Stimulated activated CD8-positive, alpha-beta memory T cell treated with anti-CD3 and anti-CD28 coated beads, Interleukin-7, amount 100 ng/mL, for 4 hours (primary cell): ENCODE results near the gene FNDC8.
A peak's percentile ranks its signal among the peaks of the same experiment; 100 is the strongest.
"Not testable (repeated sequence)": the region's sequence is repeated elsewhere in the genome, so short reads cannot be mapped to it uniquely, and the experiment has no call there.

ENCODE experiments used
- DNase-seq, 2 donors: peaks; one replicate each; pipeline ENCODE4 v3.0.0-alpha.2; 2020; ENCODE audit warnings: low read depth in 2 of 2

Gene FNDC8

GRCh38 chr17:35094902-35095301 lies 26.5 kb upstream of the FNDC8 start:
- DNase-seq: no peak

DNA sequence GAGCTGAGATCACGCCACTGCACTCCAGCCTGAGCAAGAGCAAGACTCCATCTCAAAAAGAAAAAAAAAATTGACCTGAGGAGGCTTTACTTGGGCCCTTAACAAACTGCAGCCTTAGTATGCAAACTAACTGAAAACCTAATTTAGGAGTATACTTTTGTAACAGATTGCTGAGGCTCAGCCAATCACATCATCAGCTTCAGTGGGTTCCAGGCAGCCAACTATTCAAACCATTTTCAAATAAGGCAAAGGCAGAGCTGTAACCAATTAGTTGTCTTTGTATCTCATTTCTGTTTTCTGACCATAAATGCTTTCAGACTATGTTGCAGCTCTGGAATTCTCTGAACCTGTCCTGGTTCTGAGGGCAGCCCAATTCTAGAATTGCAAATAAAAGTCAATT lies 25.7 kb upstream of the FNDC8 start:
- no peak for DNase-seq

GRCh38 chr17:35097776-35098175 lies 23.6 kb upstream of the FNDC8 start:
- DNase-seq: no peak

DNA sequence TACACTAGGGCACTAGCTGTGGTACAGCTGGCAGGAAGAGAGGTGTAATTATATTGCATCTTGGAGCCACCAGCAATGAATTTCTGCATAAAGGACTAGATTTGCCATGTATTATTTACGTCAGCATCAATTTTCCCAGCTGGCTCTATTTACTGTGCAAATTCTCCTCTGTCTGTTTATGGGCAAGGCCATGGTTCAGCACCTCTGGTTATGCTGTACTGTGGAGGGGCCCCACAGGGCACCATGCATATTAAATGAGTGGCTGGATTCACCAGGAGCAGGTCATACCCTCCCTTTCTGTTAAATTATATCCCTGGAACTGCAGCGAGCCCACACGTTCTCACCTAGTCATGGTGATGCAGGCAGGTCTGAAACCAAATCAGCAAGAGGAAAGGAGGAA lies 21.5 kb upstream of the FNDC8 start:
- no peak for DNase-seq

GRCh38 chr17:35101036-35101435 lies 20.4 kb upstream of the FNDC8 start:
- no peak for DNase-seq

DNA sequence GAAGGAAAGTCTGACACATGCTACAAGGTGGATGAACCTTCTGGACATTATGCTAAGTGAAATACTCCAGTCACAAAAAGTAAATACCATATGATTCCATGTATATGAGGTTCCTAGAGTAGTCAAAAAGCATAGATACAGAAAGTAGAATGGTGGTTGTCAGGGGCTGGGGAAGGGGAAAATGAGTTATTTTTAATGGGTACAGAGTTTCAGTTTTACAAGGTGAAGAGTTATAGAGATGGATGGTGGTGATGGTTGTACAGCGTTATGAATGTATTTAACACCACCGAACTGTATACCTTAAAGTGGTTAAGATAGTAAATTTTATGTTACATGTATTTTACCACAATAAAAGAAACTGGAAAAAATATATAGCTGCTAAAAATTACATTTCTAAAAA lies 19.7 kb upstream of the FNDC8 start:
- DNase-seq: no peak

DNA sequence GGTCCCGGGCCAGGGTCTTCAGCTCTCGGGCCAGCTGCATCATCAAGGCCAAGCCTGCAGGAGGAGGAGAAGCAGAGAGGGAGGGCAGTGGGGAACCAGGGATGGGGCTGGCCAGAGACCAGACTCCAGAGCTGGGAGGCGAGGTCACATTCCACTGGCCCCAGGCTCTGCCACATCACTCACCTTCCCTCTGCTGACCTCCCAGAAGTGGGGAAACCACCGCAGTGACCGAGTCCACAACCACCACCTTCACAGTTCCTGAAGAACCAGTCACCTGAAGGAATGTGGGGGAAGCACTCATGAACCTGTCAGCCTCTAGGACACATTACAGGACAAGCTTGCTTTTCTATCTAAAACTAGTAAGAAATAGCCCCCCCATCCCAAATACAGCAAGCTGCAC lies 18.1 kb upstream of the FNDC8 start:
- no peak for DNase-seq

- DNase-seq: no peak
These were observed 16.5 kb upstream of the FNDC8 start for GRCh38 chr17:35104844-35105450.

GRCh38 chr17:35110791-35111190 lies 10.6 kb upstream of the FNDC8 start:
- not testable (repeated sequence) for DNase-seq

- no peak for DNase-seq
These were observed 4.6 kb upstream of the FNDC8 start for GRCh38 chr17:35116845-35117244.

- DNase-seq: no peak
These were observed 3.4 kb upstream of the FNDC8 start for GRCh38 chr17:35117984-35118383.

- DNase-seq: peak; percentile 40 to 70
These were observed 1.8 kb upstream of the FNDC8 start, which contains the start of gene RAD51D for GRCh38 chr17:35119370-35120165. Gene RAD51D, minus strand, starts transcription at chr17:35119860. Its CDS starts 247 bp downstream, at chr17:35119613.

DNA sequence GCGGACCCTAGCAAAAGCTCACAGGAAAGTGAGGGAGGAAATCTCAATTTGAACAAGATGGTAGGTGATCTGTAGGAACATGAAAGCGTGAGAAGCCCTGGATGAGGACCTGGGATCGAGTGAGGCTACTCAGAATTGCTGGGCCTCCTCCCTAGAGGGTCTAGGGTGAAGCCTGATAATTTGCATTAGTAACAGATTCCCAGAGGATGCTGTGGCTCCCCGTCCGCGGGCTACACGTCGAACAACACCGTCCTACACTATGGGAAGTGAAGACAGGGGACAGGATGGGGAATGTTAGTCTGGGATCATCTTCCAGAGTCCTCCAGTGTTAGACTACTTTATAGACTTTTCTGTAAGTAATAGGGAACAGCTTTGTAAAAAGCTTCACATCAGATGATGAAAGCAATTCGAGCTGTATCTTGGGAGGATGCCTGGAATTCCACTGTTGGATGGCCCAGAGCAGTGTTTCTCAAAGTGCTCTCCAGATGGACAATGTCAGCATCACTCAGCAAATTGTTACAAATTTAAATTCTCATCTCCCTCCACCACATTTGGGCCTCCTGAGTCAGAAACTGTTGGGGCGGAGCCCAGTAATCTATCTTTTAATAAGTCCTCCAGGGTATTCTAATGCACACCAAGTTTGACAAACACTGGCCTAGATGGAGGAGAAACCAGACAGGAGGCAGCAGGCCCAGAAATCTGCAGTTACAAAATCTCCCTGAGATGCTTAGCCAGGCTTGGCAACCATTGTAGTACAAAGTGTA lies 6.5 kb downstream of the FNDC8 start:
- DNase-seq: no peak

DNA sequence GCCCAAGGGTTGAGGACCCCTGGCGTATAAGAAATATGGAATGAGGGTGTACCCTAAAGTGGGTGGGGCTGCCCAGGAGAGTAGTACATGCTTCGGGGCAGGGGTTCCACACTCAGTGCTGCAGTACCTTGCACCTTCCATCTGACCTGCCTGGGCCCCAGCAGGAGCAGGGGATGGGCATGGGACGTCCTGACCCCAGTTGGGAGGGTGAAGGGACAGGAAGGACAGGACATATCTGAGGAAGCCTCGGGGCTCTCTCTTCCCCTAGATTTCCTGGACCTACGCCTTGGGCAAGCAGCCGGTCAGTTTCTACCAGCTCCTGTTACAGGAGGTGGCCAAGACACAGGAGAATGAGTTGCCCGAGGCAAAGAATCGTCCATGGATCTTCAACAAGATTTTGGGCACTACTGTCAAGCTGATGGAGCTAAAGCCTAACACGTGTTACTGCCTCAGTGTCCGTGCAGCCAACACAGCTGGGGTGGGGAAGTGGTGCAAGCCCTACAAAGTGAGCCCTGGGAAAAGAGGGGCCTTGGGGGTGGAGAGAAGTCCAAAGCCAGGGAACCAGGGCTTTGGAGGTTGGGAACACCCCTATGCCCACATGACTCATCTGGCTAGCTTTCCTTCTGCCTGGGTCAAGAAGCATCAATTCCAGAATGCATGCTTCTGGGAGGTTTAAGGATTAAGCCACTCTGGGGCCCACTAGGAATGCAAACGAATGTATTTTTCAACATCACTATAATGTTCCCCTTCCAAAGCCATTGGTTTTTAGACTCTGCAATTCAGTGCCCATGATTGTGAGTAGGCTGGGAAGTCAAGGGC lies 7.9 kb downstream of the FNDC8 start:
- no peak for DNase-seq

- no peak for DNase-seq
These were observed 8.5 kb downstream of the FNDC8 start for GRCh38 chr17:35129973-35130351.

GRCh38 chr17:35130392-35130791 lies 9.0 kb downstream of the FNDC8 start:
- no peak for DNase-seq

GRCh38 chr17:35132099-35132498 lies 10.7 kb downstream of the FNDC8 start:
- no peak for DNase-seq

- DNase-seq: no peak
These were observed 11.6 kb downstream of the FNDC8 start for GRCh38 chr17:35132816-35133550.

DNA sequence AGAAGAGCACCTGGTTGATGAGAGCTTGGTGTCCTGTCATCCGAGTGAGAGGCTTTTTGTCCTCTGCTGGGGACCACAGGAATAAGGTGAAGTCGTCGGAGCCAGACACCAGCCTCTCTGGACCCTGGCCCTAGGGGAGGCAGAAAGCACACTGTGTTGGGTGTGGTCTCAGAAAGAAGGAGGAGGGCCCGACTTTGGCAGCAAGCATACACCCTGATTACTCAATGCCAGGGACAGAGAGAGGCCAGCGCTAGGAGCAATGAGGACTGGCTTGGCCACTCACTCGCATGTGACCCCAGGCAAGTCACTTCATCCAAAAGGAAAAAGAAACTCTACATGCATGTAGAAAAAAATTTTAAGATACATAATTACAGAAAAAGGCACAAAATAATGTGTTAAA lies 13.9 kb downstream of the FNDC8 start:
- no peak for DNase-seq

- DNase-seq: no peak
These were observed 16.8 kb downstream of the FNDC8 start for GRCh38 chr17:35138218-35138617.
